CD8-positive, alpha-beta memory T cell (primary cell): ENCODE results near the gene FAT4. TPM values are rescaled to one million over a fixed set of nuclear protein-coding genes. Genes with fewer than 3 reads are reported as not detected.

Experiments
- CTCF ChIA-PET: fragments of 350-600 bp; sonication (Branson Sonifier 250); formaldehyde crosslinking; loops from one replicate; lab custom pipeline; 2021; ENCODE audit warnings: antibody characterized with exemption; lab: Charles Lee
- POLR2A ChIA-PET: fragments of 350-600 bp; sonication (Branson Sonifier 250); formaldehyde crosslinking; loops from one replicate; lab custom pipeline; 2021; ENCODE audit warnings: antibody characterized with exemption; lab: Charles Lee
- DNase-seq, 5 donors: peaks; one replicate each; pipeline versions ENCODE4 v3.0.0 to v3.0.0-alpha.2; 2020 to 2022; ENCODE audit warnings: mixed read lengths in 1 of 5
- H3K27ac ChIP-seq: one replicate; pipeline ENCODE4 v1.7.0; 2013; ENCODE audit warnings: low read depth, mild to moderate bottlenecking, low read length, moderate library complexity
- H3K27me3 ChIP-seq: 2 replicates; pipeline ENCODE4 v1.7.0; 2013; ENCODE audit warnings: low read length, mild to moderate bottlenecking; ENCODE audit not compliant: insufficient read depth, poor library complexity, severe bottlenecking
- H3K36me3 ChIP-seq: 2 replicates; pipeline ENCODE4 v1.7.0; 2013; ENCODE audit warnings: mild to moderate bottlenecking, low read length, moderate library complexity; ENCODE audit not compliant: insufficient read depth
- H3K4me1 ChIP-seq: 2 replicates; pipeline ENCODE4 v1.7.0; 2013; ENCODE audit warnings: mild to moderate bottlenecking, low read length, moderate library complexity; ENCODE audit not compliant: insufficient read depth
- H3K4me3 ChIP-seq: 2 replicates; pipeline ENCODE4 v1.7.0; 2013; ENCODE audit warnings: mild to moderate bottlenecking, low read length
- H3K9me3 ChIP-seq: 2 replicates; pipeline ENCODE4 v1.7.0; 2013; ENCODE audit warnings: mild to moderate bottlenecking, low read length
- H3K27ac Mint-ChIP-seq, 8 donors: one replicate each; pipeline ENCODE4 v1.8.0; 2020 to 2021; ENCODE audit warnings: mixed read lengths in 8 of 8, mild to moderate bottlenecking in 6 of 8, inconsistent platforms in 3 of 8, moderate library complexity in 3 of 8
- H3K27me3 Mint-ChIP-seq, 2 donors: one replicate each; pipeline ENCODE4 v1.8.0; 2020 to 2021; ENCODE audit warnings: mixed read lengths in 2 of 2, mild to moderate bottlenecking in 1 of 2, moderate library complexity in 1 of 2
- H3K36me3 Mint-ChIP-seq, 3 donors: one replicate each; pipeline ENCODE4 v1.8.0; 2020 to 2021; ENCODE audit warnings: mixed read lengths in 3 of 3, inconsistent platforms in 1 of 3, mild to moderate bottlenecking in 1 of 3
- H3K4me1 Mint-ChIP-seq, 3 donors: one replicate each; pipeline ENCODE4 v1.8.0; 2020 to 2021; ENCODE audit warnings: mixed read lengths in 3 of 3, inconsistent platforms in 1 of 3, mild to moderate bottlenecking in 1 of 3
- H3K4me3 Mint-ChIP-seq, 7 donors: one replicate each; pipeline ENCODE4 v1.8.0; 2020 to 2021; ENCODE audit warnings: mixed read lengths in 7 of 7, mild to moderate bottlenecking in 6 of 7, moderate library complexity in 4 of 7, inconsistent platforms in 2 of 7
- H3K9me3 Mint-ChIP-seq, 5 donors: one replicate each; pipeline ENCODE4 v1.8.0; 2020 to 2022; ENCODE audit warnings: mixed read lengths in 5 of 5, mild to moderate bottlenecking in 3 of 5, moderate library complexity in 2 of 5, inconsistent platforms in 1 of 5
- polyA plus RNA-seq: library from polyadenylated mRNA; unstranded; fragments of 300-500 nt; fragmentation: Illumina TruSeq; gene quantifications from one replicate; pipeline ENCODE4 v1.2.3, GENCODE V29; 2021
- total RNA-seq, 2 experiments: library from RNA; stranded (reverse); gene quantifications; one replicate each; pipeline ENCODE4 v1.2.3, GENCODE V29; 2021

Gene FAT4
- total and polyA plus RNA-seq, 3 experiments from 2014 or later, result 0.02 to 0.04 TPM; not detected in 1

GRCh38 chr4:125321709-125322365 is 7.1 kb downstream of the FAT4 start:
- Histone ChIP-seq H3K36me3 (no peaks in the 10 kb centered on the region), H3K27me3 (peaks cover 6% of the 10 kb centered on the region), H3K9me3 (no peaks in the 10 kb centered on the region), H3K4me1 (peaks cover 3% of the 10 kb centered on the region), H3K4me3 (no peak overlapping the region), H3K27ac (no peak overlapping the region)
- Mint-ChIP-seq H3K9me3 (peaks cover 0 to 7% (median 0%) of the 10 kb centered on the region in 5 donors), H3K4me1 (peaks cover 2 to 16% (median 10%) of the 10 kb centered on the region in 3 donors), H3K27ac (no peak overlapping the region), H3K36me3 (no peaks in the 10 kb centered on the region), H3K27me3 (peaks cover 20 to 28% of the 10 kb centered on the region in 2 donors), H3K4me3 (no peak overlapping the region)
- CTCF ChIA-PET, result no interaction called here
- POLR2A ChIA-PET, result no interaction called here
- DNase-seq, result no peak

- H3K36me3 Mint-ChIP-seq, result no peaks in the 10 kb centered on the region
- CTCF ChIA-PET, result no interaction called here
- POLR2A ChIA-PET, result no interaction called here
Measured at GRCh38 chr4:125322366-125322730, 7.6 kb downstream of the FAT4 start.

GRCh38 chr4:125323654-125324053 is 8.9 kb downstream of the FAT4 start:
- peaks cover 0 to 6% (median 2%) of the 10 kb centered on the region in 5 donors for H3K9me3 Mint-ChIP-seq
- POLR2A ChIA-PET, result no interaction called here

More at GRCh38 chr4:125322366-125322730, 7.6 kb downstream of the FAT4 start:
- H3K4me3 ChIP-seq, result no peak overlapping the region
- Mint-ChIP-seq H3K27me3 (peaks cover 18 to 23% of the 10 kb centered on the region in 2 donors), H3K9me3 (peaks cover 0 to 7% (median 3%) of the 10 kb centered on the region in 5 donors), H3K4me1 (peaks cover 2 to 11% (median 10%) of the 10 kb centered on the region in 3 donors), H3K27ac (no peak overlapping the region), H3K4me3 (no peak overlapping the region)
- no peak overlapping the region for H3K27ac ChIP-seq
- peaks cover 6% of the 10 kb centered on the region for H3K27me3 ChIP-seq
- H3K36me3 ChIP-seq, result no peaks in the 10 kb centered on the region
- H3K4me1 ChIP-seq, result peaks cover 3% of the 10 kb centered on the region
- H3K9me3 ChIP-seq, result no peaks in the 10 kb centered on the region
- DNase-seq, result no peak

GRCh38 chr4:125325733-125326132 is 11.0 kb downstream of the FAT4 start:
- Mint-ChIP-seq H3K27me3 (peaks cover 0 to 1% of the 10 kb centered on the region in 2 donors), H3K36me3 (no peaks in the 10 kb centered on the region), H3K4me1 (no peaks in the 10 kb centered on the region), H3K9me3 (peaks cover 0 to 6% (median 0%) of the 10 kb centered on the region in 5 donors), H3K4me3 (no peak overlapping the region), H3K27ac (no peak overlapping the region)
- no peaks in the 10 kb centered on the region for H3K9me3 ChIP-seq
- no peaks in the 10 kb centered on the region for H3K27me3 ChIP-seq
- no peak overlapping the region for H3K27ac ChIP-seq
- no peaks in the 10 kb centered on the region for H3K36me3 ChIP-seq
- no peak for DNase-seq
- ChIA-PET POLR2A (no interaction called here), CTCF (no interaction called here)
- no peaks in the 10 kb centered on the region for H3K4me1 ChIP-seq
- H3K4me3 ChIP-seq, result no peak overlapping the region

More at GRCh38 chr4:125323654-125324053, 8.9 kb downstream of the FAT4 start:
- no peak overlapping the region for H3K4me3 ChIP-seq
- Mint-ChIP-seq H3K27ac (no peak overlapping the region), H3K27me3 (peaks cover 5 to 10% of the 10 kb centered on the region in 2 donors), H3K4me3 (no peak overlapping the region), H3K4me1 (no peaks in the 10 kb centered on the region), H3K36me3 (no peaks in the 10 kb centered on the region)
- H3K4me1 ChIP-seq, result no peaks in the 10 kb centered on the region
- no peaks in the 10 kb centered on the region for H3K36me3 ChIP-seq
- H3K27ac ChIP-seq, result no peak overlapping the region
- CTCF ChIA-PET, result no interaction called here
- no peaks in the 10 kb centered on the region for H3K9me3 ChIP-seq
- DNase-seq, result no peak
- no peaks in the 10 kb centered on the region for H3K27me3 ChIP-seq

- peaks cover 0 to 11% (median 4%) of the 10 kb centered on the region in 5 donors for H3K9me3 Mint-ChIP-seq
- ChIA-PET CTCF (no interaction called here), POLR2A (no interaction called here)
- no peaks in the 10 kb centered on the region for H3K36me3 Mint-ChIP-seq
- H3K4me3 Mint-ChIP-seq, result no peak overlapping the region
- DNase-seq, result no peak
- no peak overlapping the region for H3K27ac ChIP-seq
- no peaks in the 10 kb centered on the region for H3K4me1 Mint-ChIP-seq
- H3K4me1 ChIP-seq, result no peaks in the 10 kb centered on the region
- H3K4me3 ChIP-seq, result no peak overlapping the region
- no peak overlapping the region for H3K27ac Mint-ChIP-seq
- H3K27me3 ChIP-seq, result no peaks in the 10 kb centered on the region
- no peaks in the 10 kb centered on the region for H3K27me3 Mint-ChIP-seq
- no peaks in the 10 kb centered on the region for H3K9me3 ChIP-seq
- H3K36me3 ChIP-seq, result no peaks in the 10 kb centered on the region
Measured at GRCh38 chr4:125331116-125331515, 16.4 kb downstream of the FAT4 start.

- no peak overlapping the region for H3K4me3 Mint-ChIP-seq
- Histone ChIP-seq H3K27me3 (no peaks in the 10 kb centered on the region), H3K9me3 (no peaks in the 10 kb centered on the region), H3K36me3 (no peaks in the 10 kb centered on the region), H3K4me3 (no peak overlapping the region), H3K27ac (no peak overlapping the region), H3K4me1 (no peaks in the 10 kb centered on the region)
- H3K9me3 Mint-ChIP-seq, result peaks cover 0 to 11% (median 3%) of the 10 kb centered on the region in 5 donors
- H3K4me1 Mint-ChIP-seq, result no peaks in the 10 kb centered on the region
- CTCF ChIA-PET, result no interaction called here
- no peaks in the 10 kb centered on the region for H3K27me3 Mint-ChIP-seq
- no peak for DNase-seq
- H3K27ac Mint-ChIP-seq, result no peak overlapping the region
- no peaks in the 10 kb centered on the region for H3K36me3 Mint-ChIP-seq
- POLR2A ChIA-PET, result no interaction called here
Measured at GRCh38 chr4:125334926-125335325, 20.2 kb downstream of the FAT4 start.

GRCh38 chr4:125338814-125339213 is 24.1 kb downstream of the FAT4 start:
- H3K27ac Mint-ChIP-seq, result no peak overlapping the region
- Histone ChIP-seq H3K36me3 (no peaks in the 10 kb centered on the region), H3K9me3 (no peaks in the 10 kb centered on the region), H3K27ac (no peak overlapping the region), H3K27me3 (no peaks in the 10 kb centered on the region), H3K4me1 (no peaks in the 10 kb centered on the region), H3K4me3 (no peak overlapping the region)
- CTCF ChIA-PET, result no interaction called here
- H3K4me1 Mint-ChIP-seq, result no peaks in the 10 kb centered on the region
- H3K4me3 Mint-ChIP-seq, result no peak overlapping the region
- POLR2A ChIA-PET, result no interaction called here
- H3K36me3 Mint-ChIP-seq, result no peaks in the 10 kb centered on the region
- H3K9me3 Mint-ChIP-seq, result peaks cover 0 to 4% (median 3%) of the 10 kb centered on the region in 5 donors
- no peaks in the 10 kb centered on the region for H3K27me3 Mint-ChIP-seq
- no peak for DNase-seq

GRCh38 chr4:125344198-125344597 is 29.4 kb downstream of the FAT4 start:
- Mint-ChIP-seq H3K9me3 (peaks cover 0 to 3% (median 0%) of the 10 kb centered on the region in 5 donors), H3K36me3 (no peaks in the 10 kb centered on the region), H3K4me3 (no peak overlapping the region), H3K27me3 (no peaks in the 10 kb centered on the region), H3K4me1 (no peaks in the 10 kb centered on the region), H3K27ac (no peak overlapping the region)
- H3K4me1 ChIP-seq, result no peaks in the 10 kb centered on the region
- POLR2A ChIA-PET, result no interaction called here
- DNase-seq, result no peak
- no peaks in the 10 kb centered on the region for H3K27me3 ChIP-seq
- no peaks in the 10 kb centered on the region for H3K36me3 ChIP-seq
- H3K9me3 ChIP-seq, result no peaks in the 10 kb centered on the region
- H3K4me3 ChIP-seq, result no peak overlapping the region
- H3K27ac ChIP-seq, result no peak overlapping the region
- CTCF ChIA-PET, result no interaction called here
